Measurements from ENCODE around the gene UBL3.

GRCh38 chr13:29802621-29803020, 47.8 kb downstream of the UBL3 start:
- TF ChIP-seq POLR2AphosphoS5 (IDR thresholded peaks at IDR 0.05; ENCODE audit: low read depth, low read length) (no peak), POLR2A (IDR thresholded peaks at IDR 0.05; ENCODE audit: low read depth, low read length) (no peak)
